ENCODE data around the gene MCC.

- no peak for TF ChIP-seq CTCF (IDR thresholded peaks at IDR 0.05; ENCODE audit: insufficient read depth, low read length, poor library complexity, severe bottlenecking)
- no peak for TF ChIP-seq EZH2phosphoT487 (conservative IDR thresholded peaks at IDR 0.05; ENCODE audit: low read length)
Observed at GRCh38 chr5:113265190-113265589, 223.1 kb downstream of the MCC start.
